WTC11 (cell line): ENCODE results near the gene ADAMTS2. TPM values are rescaled to one million over a fixed set of nuclear protein-coding genes. Genes with fewer than 3 reads are reported as not detected.

Source experiments
- ATAC-seq: fragments of 200-7000 bp; cut with Tn5 transposase; 2 replicates; pipeline ENCODE4 v1.10.0; 2021; ENCODE audit warnings: mild to moderate bottlenecking, moderate library complexity
- CTCF ChIA-PET: fragments of 300-600 bp; sonication (Branson Sonifier 250); formaldehyde crosslinking; loops from one replicate; lab custom pipeline; 2021; ENCODE audit warnings: antibody characterized with exemption; lab: Charles Lee
- POLR2A ChIA-PET: fragments of 350-600 bp; sonication (Branson Sonifier 250); formaldehyde crosslinking; loops from one replicate; lab custom pipeline; 2021; ENCODE audit warnings: antibody characterized with exemption; lab: Charles Lee
- DNase-seq: peaks from one replicate; pipeline ENCODE4 v3.0.0; 2021; ENCODE audit warnings: low spot score
- H3K27ac Mint-ChIP-seq: 2 replicates; pipeline ENCODE4 v1.8.0; 2021; ENCODE audit warnings: mixed read lengths
- H3K27me3 Mint-ChIP-seq: 2 replicates; pipeline ENCODE4 v1.8.0; 2021; ENCODE audit warnings: low read depth, mild to moderate bottlenecking, moderate library complexity, mixed read lengths
- H3K36me3 Mint-ChIP-seq: 2 replicates; pipeline ENCODE4 v1.8.0; 2021; ENCODE audit warnings: mixed read lengths
- H3K4me1 Mint-ChIP-seq: 2 replicates; pipeline ENCODE4 v1.8.0; 2022; ENCODE audit warnings: mixed read lengths
- H3K4me3 Mint-ChIP-seq: 2 replicates; pipeline ENCODE4 v1.8.0; 2021; ENCODE audit warnings: mild to moderate bottlenecking, moderate library complexity, mixed read lengths
- H3K9me3 Mint-ChIP-seq: 2 replicates; pipeline ENCODE4 v1.8.0; 2021; ENCODE audit warnings: mixed read lengths
- FOXK1 ChIP-seq: sonication (generic); formaldehyde crosslinking; IDR thresholded peaks from 2 replicates; pipeline ENCODE4 v1.8.0; 2022; ENCODE audit warnings: mild to moderate bottlenecking, moderate library complexity, missing genetic modification reagents
- FOXP1 ChIP-seq: sonication (generic); formaldehyde crosslinking; IDR thresholded peaks from 2 replicates; pipeline ENCODE4 v1.8.0; 2022; ENCODE audit warnings: missing genetic modification reagents, mild to moderate bottlenecking, moderate library complexity, borderline replicate concordance
- JAZF1 ChIP-seq: fragments of 250-450 bp; sonication (Bioruptor Pico); IDR thresholded peaks from 2 replicates; pipeline ENCODE4 v1.9.0; 2021; ENCODE audit warnings: moderate library complexity, mild to moderate bottlenecking, inconsistent platforms
- NFATC4 ChIP-seq: fragments of 250-450 bp; sonication (Bioruptor Pico); IDR thresholded peaks from 2 replicates; pipeline ENCODE4 v1.9.0; 2021; ENCODE audit warnings: mild to moderate bottlenecking
- NFE2L1 ChIP-seq: sonication (generic); formaldehyde crosslinking; IDR thresholded peaks from 2 replicates; pipeline ENCODE4 v1.8.1; 2023; ENCODE audit warnings: missing genetic modification reagents
- NFYB ChIP-seq: sonication (generic); formaldehyde crosslinking; conservative IDR thresholded peaks from 2 replicates; pipeline ENCODE4 v1.8.0; 2022; ENCODE audit warnings: low read depth, missing genetic modification reagents
- RORB ChIP-seq: fragments of 250-450 bp; sonication (Bioruptor Pico); IDR thresholded peaks from 2 replicates; pipeline ENCODE4 v1.9.0; 2021; ENCODE audit warnings: mild to moderate bottlenecking
- ZNF416 ChIP-seq: fragments of 250-450 bp; sonication (Bioruptor Pico); IDR thresholded peaks from 2 replicates; pipeline ENCODE4 v1.9.0; 2021; ENCODE audit warnings: mild to moderate bottlenecking, inconsistent platforms
- ZNF423 ChIP-seq: fragments of 250-450 bp; sonication (Bioruptor Pico); IDR thresholded peaks from 2 replicates; pipeline ENCODE4 v2.1.2; 2022; ENCODE audit warnings: mild to moderate bottlenecking, moderate library complexity
- total RNA-seq: library from RNA; stranded (reverse); gene quantifications from 3 replicates; pipeline ENCODE4 v1.2.3, GENCODE V29; 2021
- TF ChIP-seq, protein P1 (sequence below): sonication (generic); formaldehyde crosslinking; IDR thresholded peaks from 2 replicates; pipeline ENCODE4 v1.8.1; 2023; ENCODE audit warnings: mild to moderate bottlenecking, moderate library complexity, missing genetic modification reagents
- TF ChIP-seq, protein P2 (sequence below): sonication (generic); formaldehyde crosslinking; IDR thresholded peaks from 2 replicates; pipeline ENCODE4 v1.8.1; 2023; ENCODE audit warnings: mild to moderate bottlenecking, missing genetic modification reagents, moderate library complexity
- TF ChIP-seq, protein P3 (sequence below): sonication (generic); formaldehyde crosslinking; IDR thresholded peaks from 2 replicates; pipeline ENCODE4 v1.8.0; 2022; ENCODE audit warnings: missing genetic modification reagents
- TF ChIP-seq, protein P4 (sequence below): fragments of 250-450 bp; sonication (Bioruptor Pico); IDR thresholded peaks from 2 replicates; pipeline ENCODE4 v1.8.0; 2021; ENCODE audit warnings: mild to moderate bottlenecking
- TF ChIP-seq, protein P5 (sequence below): fragments of 250-450 bp; sonication (Bioruptor Pico); IDR thresholded peaks from 2 replicates; pipeline ENCODE4 v1.9.0; 2021; ENCODE audit warnings: moderate library complexity, mild to moderate bottlenecking, inconsistent platforms, borderline replicate concordance
- TF ChIP-seq, protein P6 (sequence below): sonication (generic); formaldehyde crosslinking; IDR thresholded peaks from 2 replicates; pipeline ENCODE4 v1.8.0; 2022; ENCODE audit warnings: mild to moderate bottlenecking, missing genetic modification reagents
- TF ChIP-seq, protein P7 (sequence below): sonication (generic); formaldehyde crosslinking; IDR thresholded peaks from 2 replicates; pipeline ENCODE4 v1.8.1; 2023; ENCODE audit warnings: mild to moderate bottlenecking, missing genetic modification reagents, borderline replicate concordance

ADAMTS2 gene
- total RNA-seq, 1 experiment from 2014 or later: 11.2 TPM

DNA sequence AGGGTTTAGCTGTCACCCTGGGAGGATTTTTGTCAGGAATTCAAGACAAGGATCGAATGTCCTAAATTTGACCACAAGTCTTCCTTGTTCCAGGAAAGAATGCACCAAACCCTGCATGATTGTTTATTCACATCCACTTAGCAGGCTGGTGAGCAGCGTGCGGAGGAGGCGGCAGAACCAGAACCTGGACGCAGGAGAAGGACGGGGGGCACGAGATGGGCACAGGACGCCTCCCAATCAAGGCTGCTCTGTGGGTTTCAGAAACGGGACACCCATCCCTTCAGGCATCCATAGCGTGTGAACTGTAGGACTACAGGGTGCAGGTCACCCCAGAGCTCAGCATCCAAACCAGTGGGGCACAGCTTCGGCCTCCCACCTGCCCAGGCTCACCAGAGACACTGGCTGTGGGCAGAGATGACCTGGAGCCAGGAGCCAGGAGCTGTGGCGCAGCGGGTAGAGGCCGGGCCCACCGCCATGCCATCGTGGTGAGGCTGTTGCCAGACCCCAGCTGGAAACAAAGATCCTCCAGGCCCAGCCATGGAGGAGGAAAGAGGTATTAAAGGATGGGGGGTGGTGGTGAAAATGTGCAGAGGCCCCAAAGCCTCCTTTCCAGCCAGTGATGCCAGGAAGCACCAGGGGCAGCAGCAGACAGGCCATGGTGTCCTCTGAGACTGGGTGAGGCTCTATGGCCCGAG lies 32.3 kb upstream of the ADAMTS2 start:
- ChIA-PET POLR2A (no interaction called here), CTCF (no interaction called here)
- no peak for ATAC-seq
- Mint-ChIP-seq H3K27me3 (no peaks in the 10 kb centered on the region; the same call in 1 of the 2 replicates), H3K4me3 (no peak overlapping the region), H3K9me3 (peaks cover 19% of the 10 kb centered on the region), H3K4me1 (no peaks in the 10 kb centered on the region), H3K27ac (no peak overlapping the region), H3K36me3 (no peaks in the 10 kb centered on the region)
- TF ChIP-seq, protein P1, sequence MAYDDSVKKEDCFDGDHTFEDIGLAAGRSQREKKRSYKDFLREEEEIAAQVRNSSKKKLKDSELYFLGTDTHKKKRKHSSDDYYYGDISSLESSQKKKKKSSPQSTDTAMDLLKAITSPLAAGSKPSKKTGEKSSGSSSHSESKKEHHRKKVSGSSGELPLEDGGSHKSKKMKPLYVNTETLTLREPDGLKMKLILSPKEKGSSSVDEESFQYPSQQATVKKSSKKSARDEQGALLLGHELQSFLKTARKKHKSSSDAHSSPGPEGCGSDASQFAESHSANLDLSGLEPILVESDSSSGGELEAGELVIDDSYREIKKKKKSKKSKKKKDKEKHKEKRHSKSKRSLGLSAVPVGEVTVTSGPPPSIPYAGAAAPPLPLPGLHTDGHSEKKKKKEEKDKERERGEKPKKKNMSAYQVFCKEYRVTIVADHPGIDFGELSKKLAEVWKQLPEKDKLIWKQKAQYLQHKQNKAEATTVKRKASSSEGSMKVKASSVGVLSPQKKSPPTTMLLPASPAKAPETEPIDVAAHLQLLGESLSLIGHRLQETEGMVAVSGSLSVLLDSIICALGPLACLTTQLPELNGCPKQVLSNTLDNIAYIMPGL (CRISPR knock-in tag): no peak
- TF ChIP-seq JAZF1 (CRISPR knock-in tag): no peak
- TF ChIP-seq NFYB (CRISPR knock-in tag): no peak
- TF ChIP-seq NFE2L1 (CRISPR knock-in tag): no peak
- TF ChIP-seq ZNF416 (CRISPR knock-in tag): no peak
- TF ChIP-seq, protein P2, sequence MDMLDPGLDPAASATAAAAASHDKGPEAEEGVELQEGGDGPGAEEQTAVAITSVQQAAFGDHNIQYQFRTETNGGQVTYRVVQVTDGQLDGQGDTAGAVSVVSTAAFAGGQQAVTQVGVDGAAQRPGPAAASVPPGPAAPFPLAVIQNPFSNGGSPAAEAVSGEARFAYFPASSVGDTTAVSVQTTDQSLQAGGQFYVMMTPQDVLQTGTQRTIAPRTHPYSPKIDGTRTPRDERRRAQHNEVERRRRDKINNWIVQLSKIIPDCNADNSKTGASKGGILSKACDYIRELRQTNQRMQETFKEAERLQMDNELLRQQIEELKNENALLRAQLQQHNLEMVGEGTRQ (CRISPR knock-in tag): no peak
- TF ChIP-seq FOXP1 (CRISPR knock-in tag): no peak
- TF ChIP-seq, protein P3, sequence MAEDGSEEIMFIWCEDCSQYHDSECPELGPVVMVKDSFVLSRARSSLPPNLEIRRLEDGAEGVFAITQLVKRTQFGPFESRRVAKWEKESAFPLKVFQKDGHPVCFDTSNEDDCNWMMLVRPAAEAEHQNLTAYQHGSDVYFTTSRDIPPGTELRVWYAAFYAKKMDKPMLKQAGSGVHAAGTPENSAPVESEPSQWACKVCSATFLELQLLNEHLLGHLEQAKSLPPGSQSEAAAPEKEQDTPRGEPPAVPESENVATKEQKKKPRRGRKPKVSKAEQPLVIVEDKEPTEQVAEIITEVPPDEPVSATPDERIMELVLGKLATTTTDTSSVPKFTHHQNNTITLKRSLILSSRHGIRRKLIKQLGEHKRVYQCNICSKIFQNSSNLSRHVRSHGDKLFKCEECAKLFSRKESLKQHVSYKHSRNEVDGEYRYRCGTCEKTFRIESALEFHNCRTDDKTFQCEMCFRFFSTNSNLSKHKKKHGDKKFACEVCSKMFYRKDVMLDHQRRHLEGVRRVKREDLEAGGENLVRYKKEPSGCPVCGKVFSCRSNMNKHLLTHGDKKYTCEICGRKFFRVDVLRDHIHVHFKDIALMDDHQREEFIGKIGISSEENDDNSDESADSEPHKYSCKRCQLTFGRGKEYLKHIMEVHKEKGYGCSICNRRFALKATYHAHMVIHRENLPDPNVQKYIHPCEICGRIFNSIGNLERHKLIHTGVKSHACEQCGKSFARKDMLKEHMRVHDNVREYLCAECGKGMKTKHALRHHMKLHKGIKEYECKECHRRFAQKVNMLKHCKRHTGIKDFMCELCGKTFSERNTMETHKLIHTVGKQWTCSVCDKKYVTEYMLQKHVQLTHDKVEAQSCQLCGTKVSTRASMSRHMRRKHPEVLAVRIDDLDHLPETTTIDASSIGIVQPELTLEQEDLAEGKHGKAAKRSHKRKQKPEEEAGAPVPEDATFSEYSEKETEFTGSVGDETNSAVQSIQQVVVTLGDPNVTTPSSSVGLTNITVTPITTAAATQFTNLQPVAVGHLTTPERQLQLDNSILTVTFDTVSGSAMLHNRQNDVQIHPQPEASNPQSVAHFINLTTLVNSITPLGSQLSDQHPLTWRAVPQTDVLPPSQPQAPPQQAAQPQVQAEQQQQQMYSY (CRISPR knock-in tag): no peak
- no peak for TF ChIP-seq RORB (CRISPR knock-in tag)
- no peak for TF ChIP-seq FOXK1 (CRISPR knock-in tag)
- TF ChIP-seq, protein P4, sequence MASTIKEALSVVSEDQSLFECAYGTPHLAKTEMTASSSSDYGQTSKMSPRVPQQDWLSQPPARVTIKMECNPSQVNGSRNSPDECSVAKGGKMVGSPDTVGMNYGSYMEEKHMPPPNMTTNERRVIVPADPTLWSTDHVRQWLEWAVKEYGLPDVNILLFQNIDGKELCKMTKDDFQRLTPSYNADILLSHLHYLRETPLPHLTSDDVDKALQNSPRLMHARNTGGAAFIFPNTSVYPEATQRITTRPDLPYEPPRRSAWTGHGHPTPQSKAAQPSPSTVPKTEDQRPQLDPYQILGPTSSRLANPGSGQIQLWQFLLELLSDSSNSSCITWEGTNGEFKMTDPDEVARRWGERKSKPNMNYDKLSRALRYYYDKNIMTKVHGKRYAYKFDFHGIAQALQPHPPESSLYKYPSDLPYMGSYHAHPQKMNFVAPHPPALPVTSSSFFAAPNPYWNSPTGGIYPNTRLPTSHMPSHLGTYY (CRISPR knock-in tag): no peak
- TF ChIP-seq, protein P5, sequence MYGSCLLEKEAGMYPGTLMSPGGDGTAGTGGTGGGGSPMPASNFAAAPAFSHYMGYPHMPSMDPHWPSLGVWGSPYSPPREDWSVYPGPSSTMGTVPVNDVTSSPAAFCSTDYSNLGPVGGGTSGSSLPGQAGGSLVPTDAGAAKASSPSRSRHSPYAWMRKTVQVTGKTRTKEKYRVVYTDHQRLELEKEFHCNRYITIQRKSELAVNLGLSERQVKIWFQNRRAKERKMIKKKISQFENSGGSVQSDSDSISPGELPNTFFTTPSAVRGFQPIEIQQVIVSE (CRISPR knock-in tag): no peak
- TF ChIP-seq, protein P6, sequence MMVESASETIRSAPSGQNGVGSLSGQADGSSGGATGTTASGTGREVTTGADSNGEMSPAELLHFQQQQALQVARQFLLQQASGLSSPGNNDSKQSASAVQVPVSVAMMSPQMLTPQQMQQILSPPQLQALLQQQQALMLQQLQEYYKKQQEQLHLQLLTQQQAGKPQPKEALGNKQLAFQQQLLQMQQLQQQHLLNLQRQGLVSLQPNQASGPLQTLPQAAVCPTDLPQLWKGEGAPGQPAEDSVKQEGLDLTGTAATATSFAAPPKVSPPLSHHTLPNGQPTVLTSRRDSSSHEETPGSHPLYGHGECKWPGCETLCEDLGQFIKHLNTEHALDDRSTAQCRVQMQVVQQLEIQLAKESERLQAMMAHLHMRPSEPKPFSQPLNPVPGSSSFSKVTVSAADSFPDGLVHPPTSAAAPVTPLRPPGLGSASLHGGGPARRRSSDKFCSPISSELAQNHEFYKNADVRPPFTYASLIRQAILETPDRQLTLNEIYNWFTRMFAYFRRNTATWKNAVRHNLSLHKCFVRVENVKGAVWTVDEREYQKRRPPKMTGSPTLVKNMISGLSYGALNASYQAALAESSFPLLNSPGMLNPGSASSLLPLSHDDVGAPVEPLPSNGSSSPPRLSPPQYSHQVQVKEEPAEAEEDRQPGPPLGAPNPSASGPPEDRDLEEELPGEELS (CRISPR knock-in tag): no peak
- no peak for TF ChIP-seq NFATC4 (CRISPR knock-in tag)
- TF ChIP-seq ZNF423 (CRISPR knock-in tag): no peak
- TF ChIP-seq, protein P7, sequence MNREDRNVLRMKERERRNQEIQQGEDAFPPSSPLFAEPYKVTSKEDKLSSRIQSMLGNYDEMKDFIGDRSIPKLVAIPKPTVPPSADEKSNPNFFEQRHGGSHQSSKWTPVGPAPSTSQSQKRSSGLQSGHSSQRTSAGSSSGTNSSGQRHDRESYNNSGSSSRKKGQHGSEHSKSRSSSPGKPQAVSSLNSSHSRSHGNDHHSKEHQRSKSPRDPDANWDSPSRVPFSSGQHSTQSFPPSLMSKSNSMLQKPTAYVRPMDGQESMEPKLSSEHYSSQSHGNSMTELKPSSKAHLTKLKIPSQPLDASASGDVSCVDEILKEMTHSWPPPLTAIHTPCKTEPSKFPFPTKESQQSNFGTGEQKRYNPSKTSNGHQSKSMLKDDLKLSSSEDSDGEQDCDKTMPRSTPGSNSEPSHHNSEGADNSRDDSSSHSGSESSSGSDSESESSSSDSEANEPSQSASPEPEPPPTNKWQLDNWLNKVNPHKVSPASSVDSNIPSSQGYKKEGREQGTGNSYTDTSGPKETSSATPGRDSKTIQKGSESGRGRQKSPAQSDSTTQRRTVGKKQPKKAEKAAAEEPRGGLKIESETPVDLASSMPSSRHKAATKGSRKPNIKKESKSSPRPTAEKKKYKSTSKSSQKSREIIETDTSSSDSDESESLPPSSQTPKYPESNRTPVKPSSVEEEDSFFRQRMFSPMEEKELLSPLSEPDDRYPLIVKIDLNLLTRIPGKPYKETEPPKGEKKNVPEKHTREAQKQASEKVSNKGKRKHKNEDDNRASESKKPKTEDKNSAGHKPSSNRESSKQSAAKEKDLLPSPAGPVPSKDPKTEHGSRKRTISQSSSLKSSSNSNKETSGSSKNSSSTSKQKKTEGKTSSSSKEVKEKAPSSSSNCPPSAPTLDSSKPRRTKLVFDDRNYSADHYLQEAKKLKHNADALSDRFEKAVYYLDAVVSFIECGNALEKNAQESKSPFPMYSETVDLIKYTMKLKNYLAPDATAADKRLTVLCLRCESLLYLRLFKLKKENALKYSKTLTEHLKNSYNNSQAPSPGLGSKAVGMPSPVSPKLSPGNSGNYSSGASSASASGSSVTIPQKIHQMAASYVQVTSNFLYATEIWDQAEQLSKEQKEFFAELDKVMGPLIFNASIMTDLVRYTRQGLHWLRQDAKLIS (CRISPR knock-in tag): no peak
- no peak for DNase-seq
